ENCODE measurements around the gene SLC34A1.

Gene SLC34A1

DNA sequence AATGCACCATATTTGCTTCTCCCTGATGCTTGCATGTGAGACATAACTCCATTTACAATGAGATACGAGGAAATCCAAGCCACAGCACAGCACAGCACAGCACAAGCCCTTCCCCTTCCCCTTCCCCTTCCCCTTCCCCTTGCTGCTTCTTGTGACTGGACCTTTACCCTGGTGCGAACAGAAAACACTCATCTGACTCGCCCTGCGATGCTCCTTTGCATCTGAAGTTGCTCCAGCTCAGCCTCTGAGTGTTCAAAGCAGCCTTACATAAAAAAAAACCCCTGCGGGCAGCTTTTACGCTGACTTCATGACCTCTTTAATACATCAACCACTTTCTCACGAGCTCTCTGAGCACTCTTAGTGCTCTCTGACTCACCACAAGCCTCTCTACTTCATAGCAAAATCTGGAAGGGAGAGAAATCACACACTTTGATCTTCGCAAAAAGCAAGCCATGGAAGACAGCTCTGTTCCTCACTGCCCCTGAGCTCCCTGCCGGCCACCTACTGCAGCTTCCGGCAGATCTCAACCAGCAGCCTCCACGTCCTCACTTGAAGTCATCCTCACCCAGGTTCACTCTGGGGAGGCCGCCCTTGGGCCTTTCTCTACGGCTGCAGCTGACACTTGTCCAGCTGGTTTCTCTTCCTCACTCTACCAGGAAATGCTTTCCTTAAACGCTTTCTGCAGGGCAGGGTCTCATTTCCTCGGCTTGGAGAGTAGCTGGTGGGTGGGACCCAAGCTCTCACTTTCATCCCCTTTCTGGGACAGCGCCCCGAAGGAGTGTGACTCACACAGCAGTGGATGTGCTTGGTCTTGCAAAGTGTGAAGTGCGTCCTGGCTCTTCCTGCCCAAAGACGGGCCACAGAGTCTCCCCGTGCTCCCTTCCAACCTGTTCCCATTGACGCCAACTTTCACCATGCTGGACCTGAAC lies 5.3 kb downstream of the SLC34A1 start:
- peak; percentile 63 for DNase-seq

- peak; percentile 76 for DNase-seq
These were observed 6.4 kb downstream of the SLC34A1 start for GRCh38 chr5:177390363-177391300.

GRCh38 chr5:177392765-177393164 lies 8.5 kb downstream of the SLC34A1 start:
- no peak for DNase-seq

DNA sequence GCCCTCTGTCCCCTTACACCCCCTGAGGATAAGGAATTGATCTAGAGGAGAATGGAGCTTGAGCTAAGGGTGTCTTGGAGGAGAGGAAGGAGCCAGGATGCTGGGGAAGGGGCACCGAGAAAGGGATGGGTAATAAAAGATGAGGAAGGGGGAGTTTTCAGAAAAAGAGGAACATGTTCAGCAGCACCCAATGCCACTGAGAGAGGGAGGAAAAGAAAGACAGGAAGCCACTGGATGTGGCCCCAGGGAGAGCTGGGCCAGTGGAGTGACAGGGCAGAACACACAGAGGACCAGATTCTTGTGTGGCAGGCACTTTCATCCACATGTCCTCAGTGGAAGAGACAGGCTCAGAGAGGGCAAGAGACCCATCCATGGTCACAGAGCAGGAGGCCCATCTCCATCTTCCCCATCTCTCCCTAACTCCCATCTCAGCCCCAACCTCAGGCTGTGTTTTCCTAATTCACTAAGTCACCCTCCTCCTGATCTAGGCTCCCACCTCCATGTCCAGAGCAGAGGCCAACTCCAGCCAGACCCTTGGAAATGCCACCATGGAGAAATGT lies 9.1 kb downstream of the SLC34A1 start:
- no peak for DNase-seq

- no peak for DNase-seq
These were observed 9.8 kb downstream of the SLC34A1 start for GRCh38 chr5:177393990-177394389.

DNA sequence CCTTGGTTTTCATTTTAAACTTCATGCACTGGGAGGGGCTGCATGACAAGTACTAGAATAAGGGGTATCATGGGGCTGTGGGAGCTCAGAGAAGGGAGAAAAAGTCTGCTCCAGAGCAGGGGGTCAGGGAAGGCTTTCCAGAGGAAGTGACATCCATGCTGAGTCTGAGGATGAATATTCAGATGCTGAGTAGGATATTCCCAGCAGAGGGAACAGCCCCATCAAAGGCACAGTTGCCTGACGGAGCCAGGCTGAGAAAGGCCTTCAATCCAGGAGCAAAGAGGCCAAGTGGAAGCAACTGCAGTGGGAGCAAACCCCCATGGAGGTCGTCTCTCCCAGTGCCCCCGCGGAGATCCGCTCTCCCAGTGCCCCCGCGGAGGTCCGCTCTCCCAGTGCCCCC lies 11.8 kb downstream of the SLC34A1 start:
- no peak for DNase-seq

- no peak for DNase-seq
These were observed 12.6 kb downstream of the SLC34A1 start for GRCh38 chr5:177396807-177397206.

DNA sequence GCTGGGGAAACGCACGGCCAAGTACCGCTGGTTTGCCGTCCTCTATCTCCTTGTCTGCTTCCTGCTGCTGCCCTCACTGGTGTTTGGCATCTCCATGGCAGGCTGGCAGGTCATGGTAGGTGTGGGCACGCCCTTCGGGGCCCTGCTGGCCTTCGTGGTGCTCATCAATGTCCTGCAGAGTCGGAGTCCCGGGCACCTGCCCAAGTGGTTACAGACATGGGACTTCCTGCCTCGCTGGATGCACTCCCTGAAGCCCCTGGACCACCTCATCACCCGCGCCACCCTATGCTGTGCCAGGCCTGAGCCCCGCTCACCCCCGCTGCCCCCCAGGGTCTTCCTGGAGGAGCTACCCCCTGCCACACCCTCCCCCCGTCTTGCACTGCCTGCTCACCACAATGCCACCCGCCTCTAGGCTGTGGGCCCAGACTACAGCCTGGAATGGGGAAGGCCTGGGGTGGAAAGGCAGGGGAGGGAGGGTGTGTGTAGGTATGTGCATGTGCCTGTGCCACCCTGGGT lies 13.7 kb downstream of the SLC34A1 start:
- DNase-seq: no peak

DNA sequence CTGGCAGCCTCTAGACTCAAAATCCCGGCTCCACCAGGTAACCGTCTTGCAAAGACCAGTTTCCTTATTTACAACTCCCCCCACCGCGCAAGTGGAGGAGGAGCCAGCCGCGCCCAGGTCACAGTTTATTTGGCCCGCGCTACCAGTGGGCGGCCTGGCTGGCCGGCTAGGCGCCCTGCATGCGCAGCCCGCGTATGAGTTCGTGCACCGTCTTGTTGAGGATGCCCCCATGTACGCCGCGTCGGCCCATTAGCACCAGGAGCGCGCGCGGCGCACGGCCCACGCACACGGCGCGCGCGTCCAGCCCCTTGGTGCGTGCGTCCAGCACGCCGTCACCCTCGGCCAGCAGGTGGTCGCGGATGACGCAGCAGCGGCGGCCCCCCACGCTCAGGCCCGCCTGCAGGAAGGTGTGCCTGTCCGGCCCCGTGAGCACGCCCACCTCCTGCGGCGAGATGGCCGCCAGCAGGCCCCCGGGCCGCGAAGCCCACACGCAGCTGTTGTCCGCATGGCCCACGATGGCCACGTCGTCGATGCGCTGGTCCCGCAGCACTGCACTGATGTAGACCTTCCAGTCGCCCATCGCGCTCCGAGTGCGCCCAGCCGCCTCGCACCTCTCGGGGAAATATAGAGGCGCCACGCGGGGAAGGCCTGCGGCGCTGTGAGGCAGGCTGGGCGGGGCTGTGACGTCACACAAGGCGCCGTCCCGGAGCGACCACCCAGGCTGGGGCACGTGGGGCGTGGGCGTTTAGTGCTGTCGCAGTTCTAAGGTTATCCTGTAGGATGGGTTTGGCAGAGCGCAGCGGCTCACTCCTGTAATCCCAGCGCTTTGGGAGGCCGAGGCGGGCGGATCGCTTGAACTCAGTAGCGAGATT lies 16.0 kb downstream of the SLC34A1 start, which contains the start of gene PFN3:
PFN3 (minus strand) TSS at position 665 of the 872 bp plus-strand sequence; CDS start at position 580, 85 bp downstream.
- no peak for DNase-seq

- DNase-seq: peak; percentile 65
These were observed 18.2 kb downstream of the SLC34A1 start for GRCh38 chr5:177402271-177403043.

- peak; percentile 41 for DNase-seq
These were observed 19.0 kb downstream of the SLC34A1 start for GRCh38 chr5:177403102-177403791.

DNA sequence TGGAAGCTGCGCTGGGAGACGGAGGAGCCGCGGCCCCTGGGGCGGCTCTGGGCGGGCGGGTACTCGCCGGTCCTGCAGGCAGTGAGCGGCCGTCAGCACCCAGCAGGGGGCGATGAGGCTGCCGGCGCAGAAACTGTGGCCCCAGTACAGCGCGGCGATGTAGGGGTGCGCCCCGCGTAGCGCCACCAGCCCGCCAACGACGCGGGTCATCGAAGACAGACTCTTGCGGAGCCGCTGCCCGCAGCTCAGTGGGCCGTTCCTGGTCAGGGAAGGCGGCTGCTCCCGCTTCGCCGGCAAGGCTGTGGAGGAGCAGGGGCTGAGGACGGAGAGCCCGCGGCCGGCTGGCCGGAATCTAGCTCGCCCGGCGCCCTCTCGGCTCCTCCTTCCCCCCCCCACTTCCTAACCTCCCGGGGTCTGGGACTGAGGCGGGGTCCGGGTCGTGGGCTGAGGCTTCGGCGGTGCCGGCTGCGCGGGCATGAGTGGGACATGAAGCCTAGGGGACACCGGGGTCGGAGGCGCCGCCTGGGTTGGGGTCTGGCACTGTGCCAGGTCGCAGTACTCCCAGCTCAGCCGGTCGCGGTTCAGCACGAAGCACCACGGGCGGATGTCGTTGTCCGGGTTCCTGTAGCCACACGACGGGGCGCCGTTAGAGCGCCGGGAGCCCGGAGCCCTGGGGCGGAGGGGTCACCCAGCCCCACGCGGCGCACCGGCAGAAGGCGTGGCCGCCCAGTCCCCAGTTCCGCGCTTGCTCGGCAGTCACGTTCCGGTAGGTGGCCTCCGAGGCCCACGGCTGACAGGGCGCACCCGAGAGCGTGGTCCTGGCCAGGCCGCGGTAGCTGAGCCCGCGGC lies 19.8 kb downstream of the SLC34A1 start:
- peak; percentile 84 for DNase-seq

DNA sequence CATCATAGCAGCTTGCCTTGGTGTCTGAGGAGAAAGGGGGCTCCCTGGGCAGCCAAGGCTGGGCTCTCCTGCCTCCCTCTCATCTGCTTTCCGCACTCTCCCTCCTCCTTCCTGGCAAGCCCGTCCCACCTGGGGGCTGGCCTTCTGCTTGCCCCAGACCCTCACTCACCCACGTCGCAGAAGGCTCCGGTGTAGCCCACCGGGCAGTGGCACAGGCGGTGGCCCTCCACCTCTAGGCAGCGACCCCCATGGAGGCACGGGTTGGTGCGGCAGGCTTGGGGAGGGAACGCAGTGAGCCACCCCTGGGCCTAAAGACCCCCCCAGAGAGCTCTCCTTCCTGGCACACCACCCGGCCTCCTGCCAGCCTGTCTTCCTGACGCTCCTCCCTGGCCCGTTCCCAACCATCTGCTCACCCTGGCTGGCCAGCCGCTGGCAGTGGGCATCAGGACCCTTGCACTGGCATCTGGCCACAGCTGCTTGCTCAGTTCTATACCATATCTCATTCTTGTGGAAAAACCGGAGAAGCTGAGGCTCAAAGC lies 20.5 kb downstream of the SLC34A1 start:
- DNase-seq: no peak

GRCh38 chr5:177405312-177405711 lies 21.1 kb downstream of the SLC34A1 start:
- DNase-seq: no peak

DNA sequence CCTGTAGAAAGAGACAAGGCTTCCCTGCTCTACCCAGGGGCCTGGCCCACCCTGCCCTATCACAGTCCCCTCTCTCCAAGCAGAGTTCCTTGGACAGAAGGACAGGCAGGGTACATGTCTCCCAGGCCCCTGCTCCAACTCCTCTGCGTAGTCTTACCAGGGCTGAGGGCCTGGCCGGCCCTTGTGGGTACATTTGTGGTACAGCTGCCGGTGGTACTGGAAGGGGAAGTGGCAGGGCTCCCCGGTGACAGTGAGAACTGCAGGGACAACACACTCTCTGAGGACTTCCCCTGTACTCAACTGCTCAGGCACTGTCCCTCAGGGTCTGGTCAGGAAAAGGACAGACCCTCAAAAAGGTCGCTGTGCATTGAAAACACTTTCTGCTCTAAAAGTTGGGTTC lies 21.6 kb downstream of the SLC34A1 start:
- no peak for DNase-seq

- no peak for DNase-seq
These were observed 25.0 kb downstream of the SLC34A1 start, which contains the start of gene F12 for GRCh38 chr5:177409043-177409801. Gene F12 (minus strand): TSS chr5:177409564. CDS start chr5:177409527, 37 bp downstream.

DNA sequence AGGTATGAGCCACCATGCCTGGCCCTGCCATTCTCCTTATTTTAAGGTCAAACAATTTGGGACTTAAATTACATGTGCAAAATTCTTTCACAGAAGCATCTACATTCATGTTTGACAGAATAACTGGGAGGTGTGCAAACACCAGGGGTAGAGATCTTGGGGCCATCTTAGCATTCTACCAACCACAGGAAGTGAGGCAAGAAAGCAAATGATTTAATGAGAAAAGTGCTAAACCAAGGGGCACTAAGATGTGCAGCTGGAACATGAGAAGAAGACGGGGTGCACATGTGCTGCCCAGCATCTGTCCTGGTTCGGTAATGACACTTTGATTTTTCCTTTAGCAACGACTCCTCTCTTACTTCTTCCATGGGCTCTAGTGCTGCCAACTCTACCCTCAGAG lies 26.3 kb downstream of the SLC34A1 start:
- DNase-seq: no peak

DNA sequence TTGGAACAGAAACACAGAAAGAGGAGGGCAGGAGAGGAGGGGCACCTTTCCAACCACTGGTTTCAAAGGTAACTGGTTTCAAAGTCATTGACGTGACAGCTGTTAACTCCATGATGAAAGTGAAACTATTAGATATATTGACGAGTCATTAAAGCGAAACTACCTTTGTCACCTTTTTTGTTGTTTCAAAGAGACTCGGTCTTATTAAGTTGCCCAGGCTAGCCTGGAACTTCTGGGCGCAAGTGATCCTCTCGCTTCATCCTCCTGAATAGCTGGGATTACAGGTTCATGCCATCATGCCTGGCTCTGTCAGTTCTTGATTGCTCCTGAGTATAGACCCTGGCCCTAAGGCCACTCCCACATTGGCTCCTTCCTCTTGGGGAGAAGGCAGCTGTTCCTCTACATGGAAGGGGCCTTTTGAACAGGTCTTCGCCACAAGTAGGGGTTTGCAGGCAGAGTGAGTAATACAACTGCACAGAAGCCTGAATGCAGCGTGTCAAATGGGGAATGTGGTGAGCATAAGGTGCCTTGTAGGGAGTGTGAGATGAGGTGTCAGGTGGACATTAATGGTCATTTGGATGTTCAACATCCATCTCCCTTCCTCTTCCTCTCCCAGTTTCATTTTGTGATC lies 28.5 kb downstream of the SLC34A1 start:
- DNase-seq: peak; percentile 16
